Neural cell (in vitro differentiated cells): Measurements from ENCODE around the gene PTER. TPM values are rescaled to one million over a fixed set of nuclear protein-coding genes. Genes with fewer than 3 reads are reported as not detected.

Source experiments
- H2AFZ ChIP-seq: fragments of 200-600, 300-800 bp; sonication (generic), shearing (Covaris generic); 2 replicates; pipeline ENCODE4 v1.6.0; 2014; ENCODE audit warnings: low read depth, mild to moderate bottlenecking, antibody characterized with exemption, low read length, moderate library complexity
- H3F3A ChIP-seq: fragments of 200-600 bp; shearing (Covaris generic); 2 replicates; pipeline ENCODE4 v1.6.1; 2016; ENCODE audit warnings: mild to moderate bottlenecking, moderate library complexity, mixed read lengths, antibody characterized with exemption, low read length; ENCODE audit not compliant: insufficient read depth, poor library complexity, severe bottlenecking
- H3K27ac ChIP-seq: fragments of 200-600, 300-800 bp; sonication (generic), shearing (Covaris generic); 2 replicates; pipeline ENCODE4 v1.5.1; 2014; ENCODE audit warnings: mild to moderate bottlenecking, low read length, moderate library complexity
- H3K27me3 ChIP-seq: fragments of 300-800, 200-600 bp; sonication (generic), shearing (Covaris generic); 2 replicates; pipeline ENCODE4 v1.6.0; 2014; ENCODE audit warnings: mild to moderate bottlenecking, low read depth, low read length, moderate library complexity; ENCODE audit not compliant: insufficient read depth
- H3K36me3 ChIP-seq: fragments of 300-800, 200-600 bp; sonication (generic), shearing (Covaris generic); 2 replicates; pipeline ENCODE4 v1.5.1; 2014; ENCODE audit warnings: mild to moderate bottlenecking, antibody characterized with exemption, low read length, moderate library complexity; ENCODE audit not compliant: insufficient read depth
- H3K4me2 ChIP-seq: fragments of 300-800, 200-600 bp; sonication (generic), shearing (Covaris generic); 2 replicates; pipeline ENCODE4 v1.6.0; 2014; ENCODE audit warnings: mild to moderate bottlenecking, low read length
- H3K4me3 ChIP-seq: fragments of 300-800, 200-600 bp; sonication (generic), shearing (Covaris generic); 2 replicates; pipeline ENCODE4 v1.5.1; 2014; ENCODE audit warnings: mild to moderate bottlenecking, low read length, moderate library complexity
- H3K79me2 ChIP-seq: fragments of 200-600 bp; shearing (Covaris generic); replicated peaks from 2 replicates; pipeline ENCODE4 v1.6.0; 2014; ENCODE audit warnings: mild to moderate bottlenecking, low read length, moderate library complexity; ENCODE audit not compliant: insufficient read depth
- H3K9ac ChIP-seq: fragments of 300-800, 200-600 bp; sonication (generic), shearing (Covaris generic); 2 replicates; pipeline ENCODE4 v1.6.1; 2016; ENCODE audit warnings: mild to moderate bottlenecking, low read length, mixed read lengths
- H3K9me2 ChIP-seq: fragments of 200-600 bp; shearing (Covaris generic); 2 replicates; pipeline ENCODE4 v1.6.1; 2016; ENCODE audit warnings: mild to moderate bottlenecking, low read length, mixed read lengths; ENCODE audit not compliant: insufficient read depth
- H3K9me3 ChIP-seq: fragments of 200-600, 300-800 bp; sonication (generic), shearing (Covaris generic); 2 replicates; pipeline ENCODE4 v1.6.1; 2016; ENCODE audit warnings: mild to moderate bottlenecking, mixed run types, low read length, moderate library complexity, mixed read lengths
- H4K20me1 ChIP-seq: fragments of 200-600 bp; shearing (Covaris generic); 2 replicates; pipeline ENCODE4 v1.6.1; 2016; ENCODE audit warnings: mild to moderate bottlenecking, mixed run types; ENCODE audit not compliant: insufficient read depth
- EP300 ChIP-seq: fragments of 450-650 bp; conservative IDR thresholded peaks from 2 replicates; pipeline ENCODE4 v1.6.1; 2014; ENCODE audit warnings: antibody characterized with exemption, mild to moderate bottlenecking, moderate library complexity; ENCODE audit not compliant: poor library complexity, severe bottlenecking
- EZH2 ChIP-seq: fragments of 200-600, 300-800 bp; shearing (Covaris generic), sonication (generic); IDR thresholded peaks from 2 replicates; pipeline ENCODE4 v1.6.1; 2014; ENCODE audit warnings: antibody characterized with exemption, low read length, borderline replicate concordance, mild to moderate bottlenecking; ENCODE audit not compliant: insufficient read depth, poor library complexity, severe bottlenecking
- MXI1 ChIP-seq: fragments of 450-650 bp; conservative IDR thresholded peaks from 2 replicates; pipeline ENCODE4 v1.6.1; 2014; ENCODE audit warnings: antibody characterized with exemption, mild to moderate bottlenecking; ENCODE audit not compliant: poor library complexity, severe bottlenecking
- POLR2AphosphoS5 ChIP-seq: IDR thresholded peaks from 2 replicates; pipeline ENCODE4 v1.6.1; 2012
- RAD21 ChIP-seq: fragments of 450-650 bp; conservative IDR thresholded peaks from 2 replicates; pipeline ENCODE4 v1.6.1; 2014; ENCODE audit warnings: antibody characterized with exemption, mild to moderate bottlenecking, moderate library complexity
- SMC3 ChIP-seq: fragments of 450-650 bp; conservative IDR thresholded peaks from 2 replicates; pipeline ENCODE4 v1.6.1; 2014; ENCODE audit warnings: antibody characterized with exemption, mild to moderate bottlenecking, moderate library complexity; ENCODE audit not compliant: poor library complexity
- TAF1 ChIP-seq: IDR thresholded peaks from 2 replicates; pipeline ENCODE4 v1.6.1; 2012; ENCODE audit warnings: low read depth
- polyA plus RNA-seq: library from polyadenylated mRNA; depleted of rRNA; stranded (reverse); fragments of >200 nt; gene quantifications from 2 replicates; pipeline ENCODE4 v1.2.3, GENCODE V29; 2014
- TF ChIP-seq, protein P1 (sequence below): fragments of 450-650 bp; IDR thresholded peaks from 2 replicates; pipeline ENCODE4 v1.5.1; 2014; ENCODE audit warnings: antibody characterized with exemption, mild to moderate bottlenecking, moderate library complexity; ENCODE audit not compliant: poor library complexity, severe bottlenecking
- TF ChIP-seq, protein P2 (sequence below): IDR thresholded peaks from 2 replicates; pipeline ENCODE4 v1.6.1; 2012; ENCODE audit warnings: borderline replicate concordance

Gene PTER
- polyA plus RNA-seq, 1 donor from 2014 or later, result not detected

DNA sequence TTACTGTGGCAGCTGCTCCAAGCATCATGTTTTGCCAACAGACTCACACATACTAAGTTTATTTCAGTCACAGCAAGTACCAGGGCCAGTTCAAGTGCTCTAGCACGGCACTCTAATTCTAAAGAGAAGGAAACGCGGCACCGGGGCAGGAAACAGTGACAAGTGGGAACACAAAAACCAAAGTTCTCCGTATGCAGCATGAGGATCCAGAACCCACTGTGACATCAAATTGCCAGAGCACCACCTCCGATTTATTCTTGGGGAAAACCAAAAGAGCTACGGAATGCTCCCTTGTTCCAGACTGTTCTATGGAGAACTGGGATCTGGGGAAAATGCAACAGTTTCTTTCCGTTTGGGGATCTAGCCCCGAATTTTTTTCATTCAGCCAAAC, 448 bp upstream of the PTER start:
- Histone ChIP-seq H3K27me3 (peaks cover 15% of the 10 kb centered on the region), H4K20me1 (no peaks in the 10 kb centered on the region), H3K9me3 (no peaks in the 10 kb centered on the region), H3K9me2 (no peaks in the 10 kb centered on the region), H3F3A (no peaks in the 10 kb centered on the region), H3K79me2 (no peaks in the 10 kb centered on the region), H3K4me3 (no peak overlapping the region), H2AFZ (no peak overlapping the region), H3K4me2 (no peak overlapping the region), H3K27ac (no peak overlapping the region), H3K36me3 (no peaks in the 10 kb centered on the region), H3K9ac (no peak overlapping the region)
- TF ChIP-seq POLR2AphosphoS5 (no peak), EZH2 (no peak), TAF1 (no peak), MXI1 (no peak), EP300 (no peak), SMC3 (no peak), RAD21 (no peak)
- TF ChIP-seq, protein P1, sequence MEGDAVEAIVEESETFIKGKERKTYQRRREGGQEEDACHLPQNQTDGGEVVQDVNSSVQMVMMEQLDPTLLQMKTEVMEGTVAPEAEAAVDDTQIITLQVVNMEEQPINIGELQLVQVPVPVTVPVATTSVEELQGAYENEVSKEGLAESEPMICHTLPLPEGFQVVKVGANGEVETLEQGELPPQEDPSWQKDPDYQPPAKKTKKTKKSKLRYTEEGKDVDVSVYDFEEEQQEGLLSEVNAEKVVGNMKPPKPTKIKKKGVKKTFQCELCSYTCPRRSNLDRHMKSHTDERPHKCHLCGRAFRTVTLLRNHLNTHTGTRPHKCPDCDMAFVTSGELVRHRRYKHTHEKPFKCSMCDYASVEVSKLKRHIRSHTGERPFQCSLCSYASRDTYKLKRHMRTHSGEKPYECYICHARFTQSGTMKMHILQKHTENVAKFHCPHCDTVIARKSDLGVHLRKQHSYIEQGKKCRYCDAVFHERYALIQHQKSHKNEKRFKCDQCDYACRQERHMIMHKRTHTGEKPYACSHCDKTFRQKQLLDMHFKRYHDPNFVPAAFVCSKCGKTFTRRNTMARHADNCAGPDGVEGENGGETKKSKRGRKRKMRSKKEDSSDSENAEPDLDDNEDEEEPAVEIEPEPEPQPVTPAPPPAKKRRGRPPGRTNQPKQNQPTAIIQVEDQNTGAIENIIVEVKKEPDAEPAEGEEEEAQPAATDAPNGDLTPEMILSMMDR, result no peak
- TF ChIP-seq, protein P2, sequence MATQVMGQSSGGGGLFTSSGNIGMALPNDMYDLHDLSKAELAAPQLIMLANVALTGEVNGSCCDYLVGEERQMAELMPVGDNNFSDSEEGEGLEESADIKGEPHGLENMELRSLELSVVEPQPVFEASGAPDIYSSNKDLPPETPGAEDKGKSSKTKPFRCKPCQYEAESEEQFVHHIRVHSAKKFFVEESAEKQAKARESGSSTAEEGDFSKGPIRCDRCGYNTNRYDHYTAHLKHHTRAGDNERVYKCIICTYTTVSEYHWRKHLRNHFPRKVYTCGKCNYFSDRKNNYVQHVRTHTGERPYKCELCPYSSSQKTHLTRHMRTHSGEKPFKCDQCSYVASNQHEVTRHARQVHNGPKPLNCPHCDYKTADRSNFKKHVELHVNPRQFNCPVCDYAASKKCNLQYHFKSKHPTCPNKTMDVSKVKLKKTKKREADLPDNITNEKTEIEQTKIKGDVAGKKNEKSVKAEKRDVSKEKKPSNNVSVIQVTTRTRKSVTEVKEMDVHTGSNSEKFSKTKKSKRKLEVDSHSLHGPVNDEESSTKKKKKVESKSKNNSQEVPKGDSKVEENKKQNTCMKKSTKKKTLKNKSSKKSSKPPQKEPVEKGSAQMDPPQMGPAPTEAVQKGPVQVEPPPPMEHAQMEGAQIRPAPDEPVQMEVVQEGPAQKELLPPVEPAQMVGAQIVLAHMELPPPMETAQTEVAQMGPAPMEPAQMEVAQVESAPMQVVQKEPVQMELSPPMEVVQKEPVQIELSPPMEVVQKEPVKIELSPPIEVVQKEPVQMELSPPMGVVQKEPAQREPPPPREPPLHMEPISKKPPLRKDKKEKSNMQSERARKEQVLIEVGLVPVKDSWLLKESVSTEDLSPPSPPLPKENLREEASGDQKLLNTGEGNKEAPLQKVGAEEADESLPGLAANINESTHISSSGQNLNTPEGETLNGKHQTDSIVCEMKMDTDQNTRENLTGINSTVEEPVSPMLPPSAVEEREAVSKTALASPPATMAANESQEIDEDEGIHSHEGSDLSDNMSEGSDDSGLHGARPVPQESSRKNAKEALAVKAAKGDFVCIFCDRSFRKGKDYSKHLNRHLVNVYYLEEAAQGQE, result no peak

GRCh38 chr10:16437540-16437894, 707 bp downstream of the PTER start:
- TF ChIP-seq TAF1 (no peak), SMC3 (no peak), POLR2AphosphoS5 (no peak), MXI1 (no peak), EZH2 (no peak)
- TF ChIP-seq, protein P2, result no peak
- TF ChIP-seq, protein P1, result no peak
- Histone ChIP-seq H3K79me2 (no peaks in the 10 kb centered on the region), H3F3A (no peaks in the 10 kb centered on the region), H3K4me3 (no peak overlapping the region), H3K9me2 (no peaks in the 10 kb centered on the region), H3K27me3 (peaks cover 15% of the 10 kb centered on the region), H3K4me2 (no peak overlapping the region), H4K20me1 (no peaks in the 10 kb centered on the region), H3K27ac (no peak overlapping the region), H3K9me3 (no peaks in the 10 kb centered on the region), H3K36me3 (no peaks in the 10 kb centered on the region), H2AFZ (no peak overlapping the region), H3K9ac (no peak overlapping the region)
